ENCODE data around the gene ASB14. TPM values are rescaled to one million over a fixed set of nuclear protein-coding genes. Genes with fewer than 3 reads are reported as not detected.
"Not testable (repeated sequence)": the region's sequence is repeated elsewhere in the genome, so short reads cannot be mapped to it uniquely, and the experiment has no call there.

Gene ASB14
- 0.21 TPM for total RNA-seq
- polyA plus RNA-seq: not detected

DNA sequence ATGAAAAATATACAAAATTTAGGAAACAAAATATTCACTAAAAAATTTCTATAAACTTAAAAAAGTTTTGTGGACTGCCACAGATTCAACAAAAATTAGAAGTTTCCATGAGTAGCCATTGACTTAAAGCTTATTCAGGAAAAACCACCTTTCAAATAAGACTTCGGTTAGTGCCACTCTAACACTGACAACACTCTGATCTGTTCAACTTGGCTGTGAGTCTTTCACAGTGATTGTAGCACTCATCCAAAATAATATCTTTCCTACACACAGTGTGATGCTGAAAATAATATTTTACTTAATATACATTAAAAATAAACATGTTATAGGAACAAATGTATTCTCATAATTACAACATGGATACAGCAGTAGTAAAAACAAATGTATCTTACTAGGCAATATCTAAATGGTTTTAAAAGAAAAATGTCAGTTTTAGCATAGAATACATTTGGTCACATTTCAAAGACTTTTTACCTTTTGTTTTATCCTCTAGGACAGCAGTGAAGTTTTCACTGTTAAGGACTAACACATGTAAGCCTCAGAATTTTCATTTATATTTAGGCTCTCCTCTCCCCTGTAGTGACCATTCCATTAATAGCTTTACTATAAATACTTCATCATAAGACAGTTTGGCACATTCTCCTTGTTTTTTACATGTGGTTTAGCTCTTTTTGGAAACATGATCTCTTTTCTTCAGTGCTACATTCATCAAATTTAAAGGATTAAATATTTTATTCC, at the start of gene ASB14:
Gene ASB14 (minus strand): TSS at position 527 of the 738 bp plus-strand sequence. CDS start 652 bp downstream, outside the sequence.
- no peaks in the 10 kb centered on the region for H3K4me1 ChIP-seq (ENCODE audit: insufficient read depth)
- H3K27ac ChIP-seq (ENCODE audit: low read depth): no peak within 1 kb of the TSS
- H3K36me3 ChIP-seq (ENCODE audit: insufficient read depth): no peaks in the 10 kb centered on the region
- no peak for DNase-seq (ENCODE audit: extremely low spot score)
- 94% methylated on average over 1 of the region's 1 CpG for WGBS
- H3K4me3 ChIP-seq (ENCODE audit: low read depth, low read length): no peak within 1 kb of the TSS

DNA sequence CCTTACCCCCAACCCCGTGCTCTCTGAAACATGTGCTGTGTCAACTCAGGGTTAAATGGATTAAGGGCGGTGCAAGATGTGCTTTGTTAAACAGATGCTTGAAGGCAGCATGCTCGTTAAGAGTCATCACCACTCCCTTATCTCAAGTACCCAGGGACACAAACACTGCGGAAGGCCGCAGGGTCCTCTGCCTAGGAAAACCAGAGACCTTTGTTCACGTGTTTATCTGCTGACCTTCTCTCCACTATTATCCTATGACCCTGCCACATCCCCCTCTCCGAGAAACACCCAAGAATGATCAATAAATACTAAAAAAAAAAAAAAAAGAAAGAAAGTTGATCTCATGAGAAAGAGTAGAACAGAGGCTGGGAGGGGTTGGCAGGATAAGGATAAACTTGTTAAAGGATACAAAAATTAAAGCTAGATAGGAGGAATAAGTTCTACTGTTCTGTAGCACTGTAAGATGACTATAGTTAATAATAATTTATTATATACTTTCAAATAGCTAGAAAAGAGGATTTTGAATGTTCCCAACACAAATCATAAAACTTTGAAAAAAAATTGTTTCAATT, 46.7 kb upstream of the ASB14 start:
- H3K27ac ChIP-seq (ENCODE audit: low read depth); H3K36me3 ChIP-seq (ENCODE audit: insufficient read depth); H3K4me3 ChIP-seq (ENCODE audit: low read depth, low read length); H3K4me1 ChIP-seq (ENCODE audit: insufficient read depth); DNase-seq (ENCODE audit: extremely low spot score): not testable (repeated sequence)
- 37% methylated on average over 6 of the region's 7 CpGs for WGBS

DNA sequence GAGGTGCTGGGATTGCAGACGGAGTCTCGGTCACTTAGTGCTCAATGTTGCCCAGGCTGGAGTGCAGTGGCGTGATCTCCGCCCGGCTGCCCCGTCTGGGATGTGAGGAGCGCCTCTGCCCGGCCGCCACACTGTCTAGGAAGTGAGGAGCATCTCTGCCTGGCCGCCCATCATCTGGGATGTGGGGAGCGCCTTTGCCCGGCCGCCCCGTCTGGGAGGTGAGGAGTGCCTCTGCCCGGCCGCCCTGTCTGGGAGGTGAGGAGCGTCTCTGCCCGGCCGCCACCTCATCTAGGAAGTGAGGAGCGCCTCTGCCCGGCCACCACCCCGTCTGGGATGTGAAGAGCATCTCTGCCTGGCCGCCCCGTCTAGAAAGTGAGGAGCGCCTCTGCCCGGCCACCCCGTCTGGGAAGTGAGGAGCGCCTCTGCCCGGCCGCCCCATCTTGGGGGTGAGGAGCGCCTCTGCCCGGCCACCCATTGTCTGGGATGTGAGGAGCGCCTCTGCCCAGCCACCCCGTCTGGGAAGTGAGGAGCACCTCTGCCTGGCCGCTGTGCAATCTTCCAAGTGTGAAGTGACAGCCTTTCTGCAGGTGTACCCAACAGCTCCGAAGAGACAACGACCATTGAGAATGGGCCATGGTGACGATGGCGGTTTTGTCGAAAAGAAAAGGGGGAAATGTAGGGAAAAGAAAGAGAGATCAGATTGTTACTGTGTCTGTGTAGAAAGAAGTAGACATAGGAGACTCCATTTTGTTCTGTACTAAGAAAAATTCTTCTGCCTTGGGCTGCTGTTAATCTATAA, 46.0 kb upstream of the ASB14 start:
- WGBS: 97% methylated on average over 40 of the region's 40 CpGs
- not testable (repeated sequence) for H3K4me1 ChIP-seq (ENCODE audit: insufficient read depth); DNase-seq (ENCODE audit: extremely low spot score); H3K4me3 ChIP-seq (ENCODE audit: low read depth, low read length); H3K36me3 ChIP-seq (ENCODE audit: insufficient read depth); H3K27ac ChIP-seq (ENCODE audit: low read depth)

DNA sequence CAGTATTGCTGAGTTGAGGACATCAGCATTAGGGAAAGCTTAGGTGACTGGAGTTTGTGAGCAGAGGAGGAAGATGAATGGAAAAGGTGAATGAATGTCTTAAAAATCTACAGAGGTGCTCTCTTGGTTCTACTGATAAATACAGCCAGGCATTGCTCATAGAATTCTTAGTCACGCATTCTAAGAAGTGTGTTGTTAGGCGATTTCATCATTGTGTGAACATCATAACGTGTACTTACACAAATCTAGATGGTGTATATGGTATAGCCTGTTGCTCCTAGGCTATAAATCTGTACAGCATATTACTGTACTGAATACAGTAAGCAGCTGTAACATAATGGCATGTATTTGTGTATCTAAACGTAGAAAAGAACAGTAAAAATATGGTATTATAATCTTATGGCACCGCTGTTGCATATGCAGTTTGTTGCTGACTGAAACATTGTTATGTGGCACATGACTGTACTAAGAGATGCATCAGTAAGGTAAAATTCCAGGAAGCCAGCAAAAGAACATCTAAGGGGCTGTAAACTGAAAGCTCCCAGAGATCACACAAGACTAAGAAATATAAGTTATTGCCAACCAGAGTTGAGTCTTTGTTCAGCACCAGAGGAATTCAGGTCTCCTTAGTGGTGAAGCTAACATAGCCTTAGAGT, 42.9 kb upstream of the ASB14 start:
- WGBS: 71% methylated on average over 5 of the region's 5 CpGs
- no peaks in the 10 kb centered on the region for H3K36me3 ChIP-seq (ENCODE audit: insufficient read depth)
- no peak for DNase-seq (ENCODE audit: extremely low spot score)
- no peaks in the 10 kb centered on the region for H3K4me1 ChIP-seq (ENCODE audit: insufficient read depth)
- no peak overlapping the region for H3K4me3 ChIP-seq (ENCODE audit: low read depth, low read length)
- no peak overlapping the region for H3K27ac ChIP-seq (ENCODE audit: low read depth)

DNA sequence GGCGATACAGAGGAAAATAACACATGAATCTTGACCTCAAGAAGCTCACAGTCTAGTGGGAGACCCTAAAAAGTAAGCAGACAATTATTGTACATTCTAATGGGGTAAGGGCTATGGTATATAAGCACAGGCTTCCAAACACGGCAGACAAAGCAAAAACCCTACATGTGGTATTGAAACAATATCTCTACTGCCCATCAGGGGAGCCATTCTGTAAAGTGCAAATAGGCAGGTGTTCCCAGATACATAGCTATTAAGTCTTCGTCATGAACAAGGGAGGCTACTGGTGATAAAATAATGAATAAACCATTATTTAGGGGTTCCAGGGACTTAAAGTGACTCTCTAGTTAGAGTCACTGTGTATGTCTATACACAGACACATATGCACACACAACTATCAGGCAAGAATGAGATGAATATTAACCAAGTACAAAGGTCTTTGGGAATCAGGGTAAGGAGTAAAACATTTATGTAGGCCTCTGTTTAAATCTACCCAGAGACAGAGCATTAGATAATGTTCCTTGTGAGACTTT, 38.7 kb upstream of the ASB14 start:
- H3K4me3 ChIP-seq (ENCODE audit: low read depth, low read length): no peak overlapping the region
- 78% methylated on average over 3 of the region's 3 CpGs for WGBS
- no peak overlapping the region for H3K27ac ChIP-seq (ENCODE audit: low read depth)
- no peak for DNase-seq (ENCODE audit: extremely low spot score)
- H3K4me1 ChIP-seq (ENCODE audit: insufficient read depth): no peaks in the 10 kb centered on the region
- H3K36me3 ChIP-seq (ENCODE audit: insufficient read depth): no peaks in the 10 kb centered on the region

DNA sequence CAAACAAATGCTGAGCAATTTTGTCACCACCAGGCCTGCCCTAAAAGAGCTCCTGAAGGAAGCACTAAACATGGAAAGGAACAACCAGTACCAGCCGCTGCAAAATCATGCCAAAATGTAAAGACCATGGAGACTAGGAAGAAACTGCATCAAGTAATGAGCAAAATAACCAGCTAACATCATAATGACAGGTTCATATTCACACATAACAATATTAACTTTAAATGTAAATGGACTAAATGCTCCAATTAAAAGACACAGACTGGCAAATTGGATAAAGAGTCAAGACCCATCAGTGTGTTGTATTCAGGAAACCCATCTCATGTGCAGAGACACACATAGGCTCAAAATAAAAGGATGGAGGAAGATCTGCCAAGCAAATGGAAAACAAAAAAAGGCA, 34.0 kb upstream of the ASB14 start:
- not testable (repeated sequence) for DNase-seq (ENCODE audit: extremely low spot score); H3K4me1 ChIP-seq (ENCODE audit: insufficient read depth); H3K4me3 ChIP-seq (ENCODE audit: low read depth, low read length); H3K36me3 ChIP-seq (ENCODE audit: insufficient read depth); H3K27ac ChIP-seq (ENCODE audit: low read depth)
- 88% methylated on average over 1 of the region's 1 CpG for WGBS

DNA sequence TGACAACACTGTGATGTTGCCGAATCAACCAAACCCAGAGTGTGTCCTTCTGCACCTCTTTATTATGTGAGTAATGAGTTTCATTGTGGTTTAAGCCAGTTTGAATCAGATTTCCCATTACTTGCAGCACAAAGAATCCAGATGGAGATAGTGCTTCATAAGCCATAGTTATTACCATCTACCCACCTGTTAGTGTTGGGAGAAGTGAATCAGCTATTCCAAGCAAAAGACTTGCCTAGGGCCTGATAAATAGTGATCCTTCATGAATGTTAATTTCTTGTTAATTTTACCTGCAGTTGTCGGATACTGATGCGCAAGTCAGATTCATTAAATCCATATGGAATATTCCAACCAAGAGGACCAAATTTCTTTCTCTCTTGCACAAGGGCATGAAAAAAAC, 21.7 kb upstream of the ASB14 start:
- Histone ChIP-seq H3K4me1 (ENCODE audit: insufficient read depth) (no peaks in the 10 kb centered on the region), H3K27ac (ENCODE audit: low read depth) (no peak overlapping the region), H3K4me3 (ENCODE audit: low read depth, low read length) (no peak overlapping the region), H3K36me3 (ENCODE audit: insufficient read depth) (no peaks in the 10 kb centered on the region)
- WGBS: 97% methylated on average over 3 of the region's 3 CpGs
- no peak for DNase-seq (ENCODE audit: extremely low spot score)

DNA sequence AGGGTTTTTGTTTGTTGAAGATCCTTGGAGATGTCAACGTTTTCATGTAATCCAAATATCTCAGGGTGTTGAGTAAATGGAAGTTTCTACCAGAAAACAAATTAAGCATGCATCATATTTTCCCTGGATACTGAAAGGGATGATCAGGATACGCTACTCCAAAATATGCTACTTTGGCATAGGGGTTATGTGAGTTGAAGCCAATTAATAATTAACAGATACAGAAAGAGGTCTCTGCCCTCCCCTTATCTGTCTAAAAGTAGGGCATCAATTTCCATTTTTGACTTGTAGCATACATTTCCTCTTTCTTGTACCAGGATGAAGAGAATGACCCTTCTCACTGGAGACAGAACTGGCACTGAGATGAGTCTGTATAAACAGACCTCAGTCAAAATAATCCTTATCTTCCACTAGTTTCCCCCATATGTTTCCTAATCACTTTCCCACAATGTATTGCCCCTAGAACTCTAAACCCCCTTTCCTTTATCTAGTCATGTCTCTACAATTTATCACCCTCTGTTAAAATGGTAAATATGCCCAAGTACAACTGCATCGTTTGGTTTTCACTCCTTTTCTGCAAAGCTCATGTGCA, 17.4 kb upstream of the ASB14 start:
- Histone ChIP-seq H3K27ac (ENCODE audit: low read depth) (no peak overlapping the region), H3K4me1 (ENCODE audit: insufficient read depth) (no peaks in the 10 kb centered on the region), H3K36me3 (ENCODE audit: insufficient read depth) (no peaks in the 10 kb centered on the region), H3K4me3 (ENCODE audit: low read depth, low read length) (no peak overlapping the region)
- 44% methylated on average over 3 of the region's 3 CpGs for WGBS
- no peak for DNase-seq (ENCODE audit: extremely low spot score)

DNA sequence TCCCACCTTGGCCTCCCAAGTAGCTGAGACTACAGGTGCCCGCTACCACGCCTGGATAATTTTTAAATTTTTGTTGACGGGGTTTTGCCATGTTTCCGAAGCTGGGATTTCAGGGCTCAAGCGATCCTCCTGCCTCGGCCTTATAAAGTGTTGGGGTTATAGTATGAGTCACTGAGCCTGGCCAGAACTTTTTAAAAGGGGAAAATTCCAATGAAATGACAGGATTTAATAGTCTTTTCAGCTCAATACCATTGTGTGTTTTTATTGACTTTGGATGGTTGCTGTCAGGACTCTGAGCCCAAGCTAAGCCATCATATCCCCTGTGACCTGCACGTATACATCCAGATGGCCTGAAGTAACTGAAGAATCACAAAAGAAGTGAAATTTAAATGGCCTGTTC, 11.0 kb upstream of the ASB14 start:
- H3K4me1 ChIP-seq (ENCODE audit: insufficient read depth); H3K27ac ChIP-seq (ENCODE audit: low read depth); DNase-seq (ENCODE audit: extremely low spot score); H3K36me3 ChIP-seq (ENCODE audit: insufficient read depth); H3K4me3 ChIP-seq (ENCODE audit: low read depth, low read length): not testable (repeated sequence)
- WGBS: 85% methylated on average over 7 of the region's 7 CpGs

DNA sequence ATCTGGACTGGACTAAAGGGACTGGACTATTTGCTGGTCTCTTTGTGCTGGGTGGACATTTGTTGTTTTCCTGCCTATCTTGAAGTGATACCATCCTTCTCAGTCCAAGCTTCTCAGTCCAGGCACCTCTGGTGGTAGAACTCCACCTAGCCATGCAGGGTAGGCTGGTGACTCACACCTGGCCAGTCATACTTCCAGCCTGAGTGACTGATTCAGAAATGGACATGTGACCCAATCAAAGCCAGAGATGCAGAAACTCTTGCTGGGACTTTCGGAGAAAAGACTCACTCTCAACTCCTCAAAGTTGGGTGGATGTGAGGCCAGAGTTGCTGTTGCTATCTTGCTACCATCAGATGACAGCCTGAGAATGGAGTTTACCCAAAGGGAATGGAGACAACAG, 5.6 kb upstream of the ASB14 start:
- DNase-seq (ENCODE audit: extremely low spot score): no peak
- Histone ChIP-seq H3K36me3 (ENCODE audit: insufficient read depth) (no peaks in the 10 kb centered on the region), H3K4me1 (ENCODE audit: insufficient read depth) (no peaks in the 10 kb centered on the region), H3K27ac (ENCODE audit: low read depth) (no peak overlapping the region), H3K4me3 (ENCODE audit: low read depth, low read length) (no peak overlapping the region)
- WGBS: 94% methylated on average over 1 of the region's 1 CpG

DNA sequence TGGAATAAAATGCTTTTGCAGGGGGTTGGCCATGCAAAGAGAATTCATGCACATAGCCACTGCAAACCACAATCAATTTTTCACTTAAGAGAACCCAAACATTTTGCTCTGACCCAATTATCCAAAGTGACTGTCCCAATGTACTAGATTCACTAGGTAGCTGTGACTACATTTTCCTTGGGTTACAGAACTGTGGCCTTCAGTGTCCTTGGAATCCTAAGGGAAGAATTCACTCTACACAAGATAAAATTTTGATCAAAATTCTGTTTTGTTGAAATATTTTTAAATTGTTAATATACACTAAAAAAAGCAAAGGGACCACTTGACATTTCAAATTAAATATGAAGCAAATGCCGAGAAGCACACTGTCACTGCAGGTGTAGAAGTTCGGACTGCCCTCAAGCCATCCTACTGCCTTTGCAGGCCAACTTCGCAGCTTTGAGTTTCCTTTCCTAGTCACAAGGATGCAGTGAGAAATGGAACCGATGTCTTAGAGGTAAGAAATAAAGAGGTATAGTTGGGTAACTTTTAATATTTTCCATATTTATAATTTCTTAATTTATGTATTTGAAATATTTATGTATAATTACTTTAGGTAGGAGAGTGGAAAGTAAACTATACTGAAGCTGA, 527 bp upstream of the ASB14 start:
- DNase-seq (ENCODE audit: extremely low spot score): no peak
- 96% methylated on average over 4 of the region's 4 CpGs for WGBS
- H3K4me3 ChIP-seq (ENCODE audit: low read depth, low read length): no peak overlapping the region
- no peaks in the 10 kb centered on the region for H3K4me1 ChIP-seq (ENCODE audit: insufficient read depth)
- H3K27ac ChIP-seq (ENCODE audit: low read depth): no peak overlapping the region
- H3K36me3 ChIP-seq (ENCODE audit: insufficient read depth): no peaks in the 10 kb centered on the region

DNA sequence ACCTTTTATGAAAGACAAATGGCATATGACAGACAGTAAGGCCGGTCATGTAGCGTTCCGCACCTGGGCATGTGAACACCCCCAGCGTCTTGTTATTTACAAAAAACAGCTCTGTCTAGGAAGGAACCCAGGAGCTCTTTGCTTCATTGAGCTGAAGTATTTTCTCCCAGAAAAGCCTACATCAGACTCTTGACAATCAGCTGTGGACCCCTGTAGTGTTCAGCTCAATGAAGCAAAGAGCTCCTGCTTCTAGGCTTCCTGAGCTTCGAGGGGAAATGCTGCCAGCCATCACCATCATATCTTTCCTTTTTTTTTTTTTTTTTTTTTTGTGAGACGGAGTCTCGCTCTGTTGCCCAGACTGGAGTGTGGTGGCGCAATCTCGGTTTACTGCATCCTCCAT, 4.1 kb downstream of the ASB14 start:
- H3K27ac ChIP-seq (ENCODE audit: low read depth): no peak overlapping the region
- 91% methylated on average over 9 of the region's 9 CpGs for WGBS

DNA sequence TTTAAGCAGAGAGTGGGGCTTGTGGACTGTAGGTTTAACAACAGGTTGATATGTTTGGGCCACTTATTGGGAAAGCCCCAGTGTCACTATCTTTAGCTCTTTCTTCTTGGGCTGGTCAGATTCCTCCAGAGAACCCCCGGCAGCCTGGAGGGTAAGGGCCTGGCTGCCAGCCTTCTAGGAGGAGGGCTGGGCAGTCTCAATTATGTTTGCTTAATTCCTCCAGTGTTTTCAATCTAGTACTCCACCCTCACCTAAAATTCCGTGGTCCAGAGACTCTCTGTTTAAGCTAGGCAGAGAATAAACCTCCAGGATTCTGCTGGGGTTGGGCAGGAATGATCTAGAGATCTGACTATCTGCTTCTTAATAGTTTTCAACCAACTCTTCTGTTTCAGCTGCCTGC, 5.3 kb downstream of the ASB14 start:
- Histone ChIP-seq H3K36me3 (ENCODE audit: insufficient read depth) (no peaks in the 10 kb centered on the region), H3K4me1 (ENCODE audit: insufficient read depth) (no peaks in the 10 kb centered on the region), H3K4me3 (ENCODE audit: low read depth, low read length) (no peak overlapping the region), H3K27ac (ENCODE audit: low read depth) (no peak overlapping the region)
- no peak for DNase-seq (ENCODE audit: extremely low spot score)
- WGBS: 79% methylated on average over 2 of the region's 2 CpGs

More for the DNA sequence above, 4.1 kb downstream of the ASB14 start:
- no peak overlapping the region for H3K4me3 ChIP-seq (ENCODE audit: low read depth, low read length)
- H3K4me1 ChIP-seq (ENCODE audit: insufficient read depth): no peaks in the 10 kb centered on the region
- H3K36me3 ChIP-seq (ENCODE audit: insufficient read depth): no peaks in the 10 kb centered on the region
- no peak for DNase-seq (ENCODE audit: extremely low spot score)

Measured in urinary bladder (tissue), 4 donors.